ENCODE results near the gene CTRB1. TPM values are rescaled to one million over a fixed set of nuclear protein-coding genes. Genes with fewer than 3 reads are reported as not detected.
"Not testable (repeated sequence)": the region's sequence is repeated elsewhere in the genome, so short reads cannot be mapped to it uniquely, and the experiment has no call there.

Gene CTRB1
- polyA plus RNA-seq, 3 donors, result 0.11 TPM; not detected in 2

DNA sequence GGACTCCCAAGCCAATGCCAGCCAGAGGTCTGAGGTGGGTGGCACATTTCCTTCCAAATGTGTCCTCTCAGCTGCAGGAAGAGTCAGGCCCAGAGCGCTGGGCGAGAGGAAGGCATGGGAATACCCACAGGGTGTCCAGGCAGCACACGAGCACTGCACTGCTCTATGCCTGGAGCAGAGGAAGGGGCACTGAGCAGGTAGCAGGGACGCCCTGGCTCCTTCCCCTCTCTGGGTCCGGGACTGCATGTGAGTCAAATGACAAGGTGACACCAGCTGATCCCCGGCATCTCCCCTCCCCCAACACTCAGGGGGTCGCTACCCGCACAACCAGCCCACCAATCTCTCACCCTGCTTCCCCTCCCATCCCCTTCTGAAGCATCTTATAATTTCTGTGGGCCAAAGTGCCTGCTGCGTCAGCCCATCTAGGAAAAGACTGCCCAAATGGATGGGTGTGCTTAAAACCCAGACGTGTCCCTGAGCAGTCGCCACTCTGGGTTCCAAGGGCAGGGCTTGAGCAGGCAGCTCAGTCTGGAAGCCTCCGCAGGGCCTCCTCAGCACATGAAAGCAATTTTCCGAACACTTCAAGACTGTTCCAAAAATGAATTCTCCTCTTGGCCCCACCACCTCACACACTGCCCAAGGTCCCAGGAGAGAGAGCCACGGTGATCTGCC, 44.6 kb downstream of the CTRB1 start:
- DNase-seq (ENCODE audit: extremely low read depth in 1 of 11, low read depth in 9 of 11, low spot score in 4 of 11), result no peak

DNA sequence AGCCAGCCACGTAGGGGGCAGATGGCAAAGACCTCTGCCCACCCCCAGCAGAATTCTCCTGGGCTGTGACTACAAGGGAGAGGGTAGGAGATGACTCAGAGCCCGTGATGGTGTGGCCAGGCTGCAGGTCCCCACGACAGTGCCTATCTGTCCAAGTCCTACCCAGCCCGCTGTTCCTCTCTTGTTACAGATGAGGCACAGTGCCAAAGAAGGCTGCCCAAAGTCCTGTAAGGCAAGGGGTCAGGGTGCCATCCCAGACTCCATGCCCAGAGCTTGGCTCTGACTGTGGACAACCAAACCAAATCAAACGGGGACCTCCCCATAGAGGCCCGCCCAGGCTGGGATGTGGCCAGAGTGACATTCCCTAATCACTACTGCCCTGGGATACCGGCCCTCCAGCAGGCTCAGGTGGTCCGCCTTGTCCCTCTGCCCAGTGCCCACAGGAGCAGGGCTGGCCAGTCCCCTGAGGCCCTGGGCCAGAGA, 45.2 kb downstream of the CTRB1 start:
- DNase-seq (ENCODE audit: extremely low read depth in 1 of 11, low read depth in 9 of 11, low spot score in 4 of 11), result no peak

DNA sequence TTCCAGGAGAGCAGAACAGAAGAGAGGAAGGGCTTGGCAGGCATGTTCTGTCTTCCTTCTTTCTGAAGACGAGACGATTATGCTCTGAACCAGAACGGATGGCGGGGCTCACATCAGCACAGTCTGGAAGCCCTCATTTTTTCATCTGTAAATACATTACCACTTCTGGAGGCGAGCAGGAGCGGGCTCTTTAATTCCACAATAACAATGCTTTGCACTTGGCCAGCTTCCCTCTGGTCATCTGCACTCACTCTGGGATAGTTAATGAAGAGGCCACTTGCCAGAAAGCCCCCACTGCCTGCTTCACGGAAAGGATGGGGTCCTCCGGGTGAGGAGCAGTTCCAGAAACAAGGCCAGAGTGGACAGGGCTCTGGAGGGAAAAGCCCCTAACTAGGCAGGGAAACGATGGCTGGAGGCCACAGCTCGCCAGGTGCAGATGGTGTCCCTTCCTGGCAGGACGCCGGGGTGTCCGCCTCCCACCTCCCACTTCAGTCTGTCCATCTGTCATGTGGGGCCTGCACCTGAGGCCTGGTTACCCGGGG, 45.7 kb downstream of the CTRB1 start:
- DNase-seq (ENCODE audit: extremely low read depth in 1 of 11, low read depth in 9 of 11, low spot score in 4 of 11), result no peak

DNA sequence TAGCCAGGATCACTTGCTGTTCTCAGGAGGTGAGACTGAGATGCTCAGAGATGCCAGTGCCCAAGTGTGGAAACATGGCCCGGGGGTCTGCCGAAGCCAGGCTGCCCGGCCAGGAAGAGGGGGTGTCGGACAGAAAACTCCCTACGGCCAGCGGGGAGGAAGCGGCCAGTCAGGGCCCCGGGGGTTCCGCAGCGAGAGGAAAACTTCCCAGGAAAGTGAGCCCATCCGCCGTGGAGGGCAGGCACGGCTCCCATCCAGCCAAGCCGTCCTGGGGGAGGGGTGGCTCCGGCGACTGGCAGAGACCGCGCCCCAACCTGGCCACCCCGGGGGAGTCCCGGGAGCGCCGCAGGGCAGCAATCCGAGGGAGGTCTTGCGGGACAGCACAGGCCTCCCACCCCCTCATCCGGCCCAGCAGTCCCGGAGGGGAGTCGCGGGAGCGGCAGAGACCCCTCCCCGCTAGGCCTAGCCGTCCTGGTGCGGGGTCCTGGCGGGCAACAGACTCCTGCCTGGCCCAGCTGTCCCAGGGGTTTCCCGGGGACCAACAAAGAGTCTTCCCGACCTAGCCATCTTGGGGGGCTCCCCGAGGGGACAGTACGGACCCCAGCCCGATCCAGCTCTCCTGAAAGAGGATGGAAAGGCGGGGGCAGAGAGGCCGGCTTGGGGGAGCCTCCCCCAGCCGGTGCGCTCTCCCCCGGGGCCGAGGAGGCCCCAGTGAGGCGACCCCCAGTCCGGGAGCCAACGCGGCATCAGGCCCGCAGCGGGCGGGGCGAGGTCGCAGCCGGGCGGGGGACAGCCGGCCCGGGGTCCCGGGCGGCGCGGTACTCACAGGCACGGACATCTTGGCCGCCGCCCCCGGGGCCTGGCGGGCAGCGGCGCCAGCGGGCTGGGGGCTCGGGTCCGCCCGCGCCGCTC, 46.5 kb downstream of the CTRB1 start:
- DNase-seq (ENCODE audit: extremely low read depth in 1 of 11, low read depth in 9 of 11, low spot score in 4 of 11), result no peak

DNA sequence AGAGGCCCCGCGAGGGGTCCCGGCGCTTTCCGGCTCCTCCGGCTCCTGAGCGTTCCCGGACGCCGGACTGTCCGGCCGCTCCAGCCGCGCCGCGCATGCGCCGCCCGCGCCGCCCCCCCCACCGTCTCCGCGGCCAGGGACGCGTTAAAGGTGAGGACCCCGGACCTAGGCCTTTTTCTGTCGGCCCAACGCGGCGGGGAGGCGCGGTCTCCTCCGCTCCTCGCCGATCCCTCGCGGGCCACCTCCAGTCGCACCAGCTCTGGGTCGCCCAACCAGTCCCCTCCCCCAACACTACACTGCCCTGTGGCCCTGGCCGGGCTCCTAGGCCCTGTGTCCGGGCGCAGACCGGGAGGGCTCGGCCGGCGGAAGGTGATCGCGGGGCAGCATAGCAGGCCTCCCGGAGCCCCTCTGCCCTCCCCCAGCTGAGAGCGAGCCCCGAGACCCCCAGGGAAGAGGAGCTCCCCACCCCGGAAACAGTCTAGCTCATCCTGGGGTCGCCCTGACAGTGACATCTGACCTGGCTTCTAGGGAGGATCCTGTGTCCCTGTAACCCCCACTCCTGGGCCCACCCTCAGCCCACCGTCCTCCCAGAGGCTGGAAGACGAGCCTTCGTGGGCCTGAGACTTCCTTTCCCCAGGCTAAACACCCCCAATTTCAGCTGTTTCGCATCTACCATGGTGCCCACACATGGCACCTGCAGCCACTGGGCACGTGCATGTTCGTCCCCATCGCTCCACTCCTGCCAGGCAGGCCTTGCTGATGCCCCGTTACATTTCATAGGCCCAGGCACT, 47.3 kb downstream of the CTRB1 start:
- DNase-seq (ENCODE audit: extremely low read depth in 1 of 11, low read depth in 9 of 11, low spot score in 4 of 11), result peak in 5 of 11 donors; percentile 57 to 79 (median 70)

DNA sequence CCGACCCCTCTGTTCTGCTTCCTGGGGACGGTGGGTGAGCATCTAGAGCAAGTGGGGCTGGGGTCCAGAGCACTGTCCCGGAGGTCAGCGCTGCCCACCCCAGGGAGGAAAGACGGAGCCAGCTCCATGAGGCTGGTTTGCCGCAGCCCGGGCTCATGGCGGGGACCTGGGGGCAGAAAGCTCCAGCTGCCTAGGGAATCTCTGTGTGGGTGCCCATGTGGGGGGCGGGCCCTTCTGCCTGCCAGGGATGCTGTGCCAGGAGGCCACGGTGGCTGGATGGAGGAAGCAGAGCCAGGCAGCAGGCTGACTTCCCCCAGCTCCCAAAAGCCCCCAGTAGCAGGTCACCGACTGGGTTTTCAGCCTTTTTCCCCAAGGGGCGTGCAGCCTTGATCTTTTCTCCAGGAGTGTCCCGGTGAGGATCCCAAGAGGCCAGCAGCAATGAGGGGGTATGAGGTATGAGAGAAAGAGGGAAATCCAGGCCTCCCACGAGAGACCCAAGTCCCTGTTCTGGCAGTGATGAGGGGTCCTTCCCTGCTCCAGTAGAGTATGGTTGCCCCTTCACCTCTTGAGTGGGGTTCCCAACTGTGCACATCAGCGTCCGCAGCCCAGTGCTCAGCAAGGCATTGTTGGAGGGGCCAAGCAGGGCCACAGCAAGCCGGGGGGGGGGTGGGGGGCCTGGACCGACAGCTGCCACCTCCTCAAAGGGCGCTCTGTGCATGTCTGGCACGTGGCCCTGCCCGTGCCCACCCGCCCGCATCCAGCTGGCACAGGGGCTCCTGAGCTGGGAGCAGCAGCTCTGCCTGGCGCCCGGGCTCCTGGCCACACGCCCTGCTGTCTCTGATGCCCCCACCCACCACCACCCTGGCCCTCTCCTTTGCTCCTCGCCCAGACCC, 48.2 kb downstream of the CTRB1 start:
- no peak for DNase-seq (ENCODE audit: extremely low read depth in 1 of 11, low read depth in 9 of 11, low spot score in 4 of 11)

DNA sequence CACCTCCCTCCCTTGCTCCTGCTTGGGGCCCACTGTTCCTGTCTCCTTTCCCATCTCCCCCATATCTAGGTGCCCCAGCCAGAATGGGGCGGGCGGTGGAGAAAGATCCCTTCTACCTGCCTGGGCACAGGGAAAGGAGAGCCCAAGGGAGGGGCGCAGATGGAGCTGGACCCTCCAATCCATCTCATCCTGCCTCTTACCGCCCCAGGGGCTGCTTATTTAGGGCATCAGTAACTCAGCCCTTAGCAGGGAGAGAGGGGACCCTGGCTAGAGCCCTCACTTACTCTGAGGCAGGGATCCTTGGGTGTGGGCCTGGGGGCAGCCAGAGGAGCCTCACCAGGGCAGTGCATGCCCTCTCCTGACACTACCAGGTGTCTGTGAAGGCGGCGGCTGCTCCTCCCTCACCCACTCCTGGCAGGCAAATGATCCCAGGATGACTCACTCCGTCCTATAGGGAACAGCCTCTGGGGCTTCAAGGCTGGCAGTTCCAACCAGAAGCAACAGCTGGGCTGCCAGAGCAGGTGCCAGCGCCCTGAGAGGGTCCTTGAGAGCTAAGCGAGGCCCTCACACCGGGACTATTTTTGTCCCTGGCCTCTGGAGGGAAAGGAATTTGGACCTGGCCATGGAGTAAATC, 49.0 kb downstream of the CTRB1 start:
- no peak for DNase-seq (ENCODE audit: extremely low read depth in 1 of 11, low read depth in 9 of 11, low spot score in 4 of 11)

DNA sequence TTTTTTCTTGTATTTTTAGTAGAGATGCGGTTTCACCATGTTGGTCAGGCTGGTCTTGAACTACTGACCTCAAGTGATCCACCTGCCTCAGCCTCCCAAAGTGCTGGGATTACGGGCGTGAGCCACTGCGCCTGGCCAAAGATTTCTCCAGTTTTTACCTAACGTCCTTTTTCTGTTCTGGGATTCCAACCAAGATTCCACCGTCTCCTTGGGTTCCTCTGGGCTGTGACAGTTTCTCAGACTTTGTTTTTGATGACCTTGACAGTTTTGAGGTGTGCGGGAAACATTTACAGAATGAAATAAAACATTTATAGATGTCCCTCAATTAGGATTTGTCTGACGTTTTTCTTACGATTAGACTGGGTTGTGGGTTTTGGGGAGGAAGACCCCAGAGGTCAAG, 50.6 kb downstream of the CTRB1 start:
- DNase-seq (ENCODE audit: extremely low read depth in 1 of 11, low read depth in 9 of 11, low spot score in 4 of 11), result not testable (repeated sequence)

DNA sequence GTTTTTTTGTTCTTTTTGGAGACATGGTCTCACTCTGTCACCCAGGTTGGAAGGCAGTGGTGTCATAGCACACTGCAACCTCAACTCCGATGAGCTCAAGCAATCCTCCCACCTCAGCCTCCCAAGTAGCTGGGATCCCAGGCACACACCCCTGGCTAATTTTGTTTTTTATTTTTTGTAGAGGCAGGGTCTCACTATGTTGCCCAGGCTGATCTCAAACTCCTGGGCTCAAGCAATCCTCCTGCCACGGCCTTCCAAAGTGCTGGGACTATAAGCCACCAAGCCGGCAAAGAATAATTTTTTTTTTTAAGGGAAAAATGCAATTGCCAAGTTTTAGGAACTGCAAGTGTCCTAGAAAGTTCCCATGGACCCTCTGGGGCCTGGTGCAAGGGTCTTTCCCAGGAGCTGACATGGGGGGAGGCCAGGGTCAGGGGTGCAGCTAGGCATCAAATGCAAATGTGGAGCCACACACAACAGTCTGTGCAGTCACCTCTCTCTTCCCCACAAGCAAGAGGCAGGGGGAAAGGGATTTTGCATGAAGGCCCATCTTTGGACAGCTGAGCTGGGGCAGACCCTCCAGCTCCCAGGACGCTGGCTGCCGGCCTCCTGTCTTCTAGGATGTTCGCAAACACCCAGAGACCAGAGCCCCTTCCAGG, 52.8 kb downstream of the CTRB1 start:
- DNase-seq (ENCODE audit: extremely low read depth in 1 of 11, low read depth in 9 of 11, low spot score in 4 of 11), result no peak

DNA sequence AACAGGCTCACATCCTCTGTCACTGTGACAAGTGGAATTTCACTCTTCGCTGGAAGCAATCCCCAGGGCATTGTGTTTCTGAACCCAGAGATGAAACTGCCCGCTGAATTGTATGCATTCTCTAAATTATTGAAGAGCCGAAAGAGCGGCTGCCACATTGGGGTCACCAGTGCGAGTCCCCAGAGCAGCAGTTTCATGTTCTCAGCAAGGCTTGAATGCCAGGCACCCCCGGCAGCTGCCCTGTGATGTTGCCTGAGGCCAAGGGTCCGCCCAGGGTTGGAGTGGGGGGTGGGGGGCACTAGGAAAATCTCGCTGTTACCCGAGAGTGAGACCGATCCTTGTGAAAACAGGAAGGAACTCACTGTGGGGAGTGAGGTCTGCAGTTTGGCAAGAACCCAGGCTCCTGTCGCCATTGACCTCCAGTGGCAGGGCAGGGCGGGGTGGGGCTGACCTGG, 53.3 kb downstream of the CTRB1 start:
- DNase-seq (ENCODE audit: extremely low read depth in 1 of 11, low read depth in 9 of 11, low spot score in 4 of 11), result no peak

DNA sequence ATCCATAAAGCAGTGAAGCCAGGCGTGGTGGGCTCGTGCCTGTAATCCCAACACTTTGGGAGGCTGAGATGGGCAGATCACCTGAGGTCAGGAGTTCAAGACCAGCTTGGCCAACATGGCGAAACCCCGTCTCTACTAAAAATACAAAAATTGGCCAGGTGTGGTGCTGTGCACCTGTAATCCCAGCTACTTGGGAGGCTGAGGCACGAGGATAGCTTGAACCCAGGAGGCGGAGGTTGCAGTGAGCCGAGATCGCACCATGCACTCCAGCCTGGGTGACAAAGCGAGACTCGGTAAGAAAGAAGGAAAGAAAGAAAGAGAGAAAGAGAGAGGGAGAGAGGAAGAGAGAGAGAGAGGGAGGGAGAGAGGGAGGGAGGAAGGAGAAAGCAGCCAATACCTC, 53.8 kb downstream of the CTRB1 start:
- not testable (repeated sequence) for DNase-seq (ENCODE audit: extremely low read depth in 1 of 11, low read depth in 9 of 11, low spot score in 4 of 11)

DNA sequence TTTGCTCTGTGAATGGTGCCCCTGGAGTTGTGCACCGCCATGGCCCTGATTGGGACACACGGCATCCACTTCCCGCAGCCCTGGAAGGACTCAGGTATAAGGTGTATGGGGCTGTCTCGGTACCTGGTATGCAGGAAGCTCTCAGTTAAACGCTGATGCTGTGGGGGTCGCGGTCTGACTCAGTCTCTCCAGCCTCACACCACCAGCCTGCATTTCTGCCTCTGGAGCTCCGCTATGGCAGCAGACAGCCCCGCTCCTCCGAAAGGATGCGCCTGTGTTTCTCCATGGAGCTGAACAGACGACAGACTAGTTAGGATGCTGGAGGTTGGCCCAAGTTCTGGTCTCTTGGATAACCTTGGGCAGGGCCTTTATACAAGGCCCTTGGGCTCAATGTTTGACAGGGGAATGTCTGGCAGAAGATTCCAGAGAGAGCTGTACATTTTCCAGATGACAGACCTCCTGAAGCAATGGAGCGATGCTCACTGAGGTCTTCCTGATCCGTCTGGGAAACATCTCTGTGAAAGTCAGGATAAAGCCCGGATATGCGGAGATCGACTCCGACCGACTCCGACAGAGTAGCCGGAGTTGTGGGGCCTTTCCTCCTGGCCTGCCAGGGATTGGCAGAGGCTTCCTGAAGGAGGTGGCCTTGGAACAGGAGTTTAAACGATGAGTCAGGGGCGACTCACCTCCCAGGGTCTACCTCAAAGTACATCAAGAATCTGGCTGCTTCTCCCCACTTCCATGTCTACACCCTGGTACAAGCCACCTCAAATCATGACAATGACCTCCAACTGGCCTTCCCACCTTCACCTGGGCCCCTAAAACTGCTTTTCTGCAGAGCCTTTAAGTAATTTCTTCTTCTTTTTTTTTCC, 54.5 kb downstream of the CTRB1 start:
- DNase-seq (ENCODE audit: extremely low read depth in 1 of 11, low read depth in 9 of 11, low spot score in 4 of 11), result no peak

All from renal cortex interstitium (tissue), 11 donors.